Activated CD4-positive, alpha-beta T cell treated with anti-CD3 and anti-CD28 coated beads, Interleukin-2, amount 50 U/mL, for 1 hour (primary cell): ENCODE data around the gene NBL1.

ENCODE experiments used
- DNase-seq: peaks from one replicate; pipeline ENCODE4 v3.0.0-alpha.2; 2020

Gene NBL1

DNA sequence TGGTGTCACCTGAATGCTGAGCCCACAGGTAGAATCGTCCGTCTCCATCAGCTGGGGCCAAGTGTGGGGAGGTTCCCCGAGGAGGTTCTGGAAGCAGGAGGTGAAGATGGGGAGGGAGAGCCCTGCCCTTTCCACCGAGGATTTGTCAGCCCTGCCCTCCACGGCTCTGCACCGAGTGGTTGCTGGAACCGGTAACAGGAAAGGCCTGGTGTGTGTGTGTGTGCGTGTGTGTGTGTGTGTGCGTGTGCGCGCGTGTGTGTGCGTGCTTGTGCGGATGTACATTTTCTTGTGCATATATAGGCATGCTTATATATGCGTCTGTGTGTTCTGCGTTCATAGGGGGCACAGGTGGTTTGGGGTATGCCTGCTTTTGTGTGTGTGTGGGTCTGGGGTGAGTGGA lies 3.5 kb downstream of the NBL1 start:
- DNase-seq: peak; percentile 32

DNA sequence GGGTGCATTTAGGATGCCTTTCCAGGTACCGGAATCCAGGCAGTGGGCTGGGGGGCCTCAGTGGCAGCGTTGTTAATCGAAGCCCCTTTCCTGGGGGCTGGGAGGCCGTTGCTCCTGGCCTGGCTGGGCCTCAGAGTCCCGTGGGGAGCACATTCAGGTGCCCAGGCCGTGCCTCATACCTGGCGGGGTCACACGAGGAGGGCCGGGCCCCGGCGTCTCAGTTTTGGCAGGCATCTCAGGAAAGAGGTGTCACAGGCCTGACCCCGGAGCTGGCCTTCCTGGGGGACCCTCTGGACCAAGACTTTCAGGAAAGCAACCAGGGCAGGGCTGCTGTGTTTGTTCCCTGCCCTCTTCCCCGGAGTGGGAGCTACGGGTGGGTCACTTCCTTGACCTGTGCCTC lies 4.1 kb downstream of the NBL1 start:
- no peak for DNase-seq

DNA sequence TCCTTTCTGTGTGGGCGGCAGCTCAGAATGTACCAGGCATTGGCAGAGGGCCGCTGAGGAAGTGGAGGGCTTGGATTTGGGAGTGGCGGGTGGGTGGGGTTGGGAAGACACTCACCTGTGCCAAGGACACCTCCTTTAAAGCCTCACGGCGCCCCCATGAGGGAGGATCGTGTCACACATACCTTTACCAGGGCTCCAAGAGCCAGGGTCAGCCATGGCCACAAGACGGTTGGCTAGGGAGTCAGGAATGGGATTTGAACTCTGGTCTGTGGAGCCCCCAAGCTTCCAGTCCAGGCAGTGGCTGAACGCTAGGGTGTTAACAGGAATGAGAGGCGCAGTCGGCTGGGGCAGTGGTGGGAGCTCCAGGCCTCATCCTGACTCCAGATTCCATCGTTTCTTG lies 4.6 kb downstream of the NBL1 start:
- no peak for DNase-seq

DNA sequence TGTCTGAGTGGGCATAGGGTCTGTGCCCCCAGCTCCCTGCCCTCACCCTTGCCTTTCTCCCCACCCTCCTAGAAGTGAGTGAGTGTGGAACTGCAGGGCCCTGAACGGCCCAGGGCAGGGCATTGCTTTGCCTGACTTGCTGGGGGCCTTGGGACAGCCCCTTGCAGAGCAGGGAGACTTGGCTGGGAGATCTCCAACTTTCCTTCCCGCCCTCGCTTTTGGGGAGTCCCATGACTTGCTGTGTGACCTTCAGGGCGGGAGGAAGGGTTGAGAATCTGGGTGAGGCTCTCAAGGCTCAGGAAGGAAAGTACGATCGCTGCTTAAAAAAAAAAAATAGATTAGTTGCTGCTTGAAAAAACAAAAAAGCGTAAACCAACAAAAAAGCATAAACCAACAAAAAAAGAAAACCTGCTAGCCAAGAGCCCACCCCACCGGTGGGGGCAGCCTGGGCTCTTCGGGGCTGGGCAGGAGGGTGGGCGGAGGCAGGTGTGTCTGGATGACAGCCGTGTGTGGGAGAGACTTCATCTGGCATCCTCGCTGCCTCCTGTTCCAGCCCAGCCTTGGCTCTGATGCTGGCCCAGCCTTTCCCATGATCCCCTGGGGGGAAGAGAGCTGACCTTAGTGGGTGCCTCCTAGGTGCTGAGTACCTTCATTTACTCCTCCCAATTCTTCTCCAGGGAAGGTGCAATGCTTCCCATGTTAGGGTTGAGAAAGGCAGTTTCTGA lies 6.5 kb downstream of the NBL1 start:
- DNase-seq: no peak

DNA sequence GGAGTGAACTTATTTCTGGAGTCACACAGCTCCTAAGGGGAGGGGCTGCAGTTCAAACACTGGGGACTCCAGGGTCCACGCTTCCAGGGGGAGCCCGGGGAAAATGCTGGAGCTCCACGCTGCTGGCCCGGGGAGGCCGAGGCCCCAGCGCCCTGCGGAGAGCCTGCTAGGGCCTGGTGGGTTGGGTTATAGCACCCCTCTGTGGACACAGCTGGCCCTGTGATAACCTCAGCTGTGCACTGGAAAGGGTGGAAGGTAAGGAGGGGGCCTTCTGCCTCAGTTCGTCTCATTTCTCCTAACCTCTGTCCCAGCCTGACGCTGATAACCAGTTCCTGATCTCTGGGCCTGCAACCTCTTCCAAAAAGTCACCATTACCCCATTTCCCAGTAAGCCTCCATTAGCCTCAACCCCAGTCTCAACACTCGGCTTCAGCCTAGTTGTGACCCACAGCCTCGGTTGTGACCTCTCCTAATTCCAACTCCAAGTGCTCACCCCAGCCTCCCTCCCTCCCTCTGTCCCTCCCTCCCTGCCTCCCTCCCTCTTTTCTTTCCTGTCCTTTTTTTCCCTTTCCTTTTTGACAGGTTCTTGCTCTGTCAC lies 7.1 kb downstream of the NBL1 start:
- peak; percentile 48 for DNase-seq

DNA sequence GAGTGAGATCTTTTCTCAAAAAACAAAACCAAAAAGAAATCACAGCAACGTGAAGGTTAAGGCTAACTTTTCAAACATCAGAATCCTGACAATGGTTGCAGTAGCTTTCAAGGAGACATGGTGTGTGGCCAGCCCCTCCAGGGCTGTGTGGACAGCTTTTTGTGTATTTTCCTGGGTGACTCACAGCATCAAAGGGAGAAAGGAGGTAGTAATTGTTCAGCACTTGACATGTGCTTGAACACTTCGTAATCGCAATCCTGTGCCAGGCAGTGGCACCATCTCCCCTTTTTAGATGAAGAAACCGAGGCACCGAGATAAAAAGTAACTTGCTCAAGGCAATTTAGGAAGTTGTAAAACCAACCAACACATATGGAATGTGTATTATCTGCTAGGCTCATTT lies 10.3 kb downstream of the NBL1 start:
- no peak for DNase-seq

DNA sequence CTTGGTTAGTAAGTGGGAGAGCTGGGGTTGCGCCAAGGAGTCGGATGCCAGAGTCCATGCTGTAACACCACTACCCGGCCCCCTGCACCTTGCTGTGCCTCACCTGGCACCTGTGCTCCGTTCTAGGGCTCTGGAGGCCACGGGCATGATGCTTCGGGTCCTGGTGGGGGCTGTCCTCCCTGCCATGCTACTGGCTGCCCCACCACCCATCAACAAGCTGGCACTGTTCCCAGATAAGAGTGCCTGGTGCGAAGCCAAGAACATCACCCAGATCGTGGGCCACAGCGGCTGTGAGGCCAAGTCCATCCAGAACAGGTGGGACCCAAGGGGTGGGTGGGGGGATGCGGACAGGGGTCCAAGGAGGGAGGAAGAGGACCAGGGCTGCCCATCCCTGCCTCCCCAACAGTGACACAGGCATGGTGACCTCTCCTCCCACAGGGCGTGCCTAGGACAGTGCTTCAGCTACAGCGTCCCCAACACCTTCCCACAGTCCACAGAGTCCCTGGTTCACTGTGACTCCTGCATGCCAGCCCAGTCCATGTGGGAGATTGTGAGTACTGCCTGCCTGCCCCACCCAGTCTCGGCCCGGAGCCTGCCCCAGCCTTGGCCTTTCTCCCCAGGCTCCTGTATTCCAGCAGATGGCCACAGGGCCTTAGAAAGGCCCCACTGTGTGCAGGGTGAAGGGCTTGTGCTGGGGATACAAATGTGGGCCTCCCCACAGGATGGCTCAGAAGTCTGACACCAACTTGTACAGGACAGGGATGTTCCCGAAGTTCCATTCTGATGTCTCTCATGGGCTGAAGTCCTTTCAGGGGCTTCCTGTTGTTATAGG lies 11.0 kb downstream of the NBL1 start:
- no peak for DNase-seq

DNA sequence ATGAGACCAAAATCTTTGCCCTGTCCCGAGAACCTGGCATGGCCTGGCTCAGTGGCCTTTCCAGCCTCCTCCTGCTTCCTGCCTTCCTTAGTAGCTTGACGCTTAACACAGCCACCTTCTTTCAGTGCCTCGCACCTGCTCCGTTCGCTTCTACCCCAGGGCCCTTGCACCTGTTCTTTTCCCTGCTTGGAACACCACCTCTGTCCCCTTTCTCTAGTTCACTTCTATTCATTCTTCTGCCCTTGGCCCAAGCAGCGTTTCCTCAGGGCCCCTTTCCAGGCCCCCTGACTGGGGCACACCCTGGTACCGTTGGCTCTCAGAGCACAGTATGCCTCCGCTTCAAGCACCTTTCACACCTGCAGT lies 11.6 kb downstream of the NBL1 start:
- no peak for DNase-seq

DNA sequence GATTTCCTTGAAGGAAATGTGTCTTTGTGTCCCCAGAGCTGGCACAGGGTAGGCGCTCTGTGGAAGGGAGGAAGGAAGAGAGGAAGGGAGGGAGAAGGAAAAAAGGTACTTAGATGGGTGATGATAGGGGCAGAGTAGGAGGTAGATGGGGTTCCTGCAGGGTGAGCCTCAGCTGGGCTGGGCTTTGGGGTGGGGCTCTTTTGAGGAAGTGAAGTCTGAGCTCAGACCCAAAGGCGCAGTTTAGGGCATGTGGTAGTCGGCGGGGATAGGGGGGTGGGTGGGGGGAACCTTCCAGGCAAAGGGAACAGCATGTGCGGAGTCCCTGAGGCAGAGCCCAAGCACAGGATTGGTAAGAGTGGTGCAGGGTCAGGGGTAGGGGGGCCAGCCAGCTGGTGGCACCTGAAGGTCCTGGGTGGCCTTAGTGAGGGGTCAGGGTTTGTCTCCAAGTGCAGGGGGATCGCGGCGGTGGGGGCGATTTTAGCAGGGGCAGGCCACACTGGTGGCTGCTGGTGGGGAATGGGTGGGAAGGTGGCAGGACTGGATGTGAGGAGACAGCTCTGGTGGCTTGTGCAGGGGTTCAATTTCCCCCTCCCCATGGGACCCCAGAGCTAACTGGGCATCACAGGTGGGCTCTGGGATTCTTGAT lies 12.1 kb downstream of the NBL1 start:
- DNase-seq: no peak

DNA sequence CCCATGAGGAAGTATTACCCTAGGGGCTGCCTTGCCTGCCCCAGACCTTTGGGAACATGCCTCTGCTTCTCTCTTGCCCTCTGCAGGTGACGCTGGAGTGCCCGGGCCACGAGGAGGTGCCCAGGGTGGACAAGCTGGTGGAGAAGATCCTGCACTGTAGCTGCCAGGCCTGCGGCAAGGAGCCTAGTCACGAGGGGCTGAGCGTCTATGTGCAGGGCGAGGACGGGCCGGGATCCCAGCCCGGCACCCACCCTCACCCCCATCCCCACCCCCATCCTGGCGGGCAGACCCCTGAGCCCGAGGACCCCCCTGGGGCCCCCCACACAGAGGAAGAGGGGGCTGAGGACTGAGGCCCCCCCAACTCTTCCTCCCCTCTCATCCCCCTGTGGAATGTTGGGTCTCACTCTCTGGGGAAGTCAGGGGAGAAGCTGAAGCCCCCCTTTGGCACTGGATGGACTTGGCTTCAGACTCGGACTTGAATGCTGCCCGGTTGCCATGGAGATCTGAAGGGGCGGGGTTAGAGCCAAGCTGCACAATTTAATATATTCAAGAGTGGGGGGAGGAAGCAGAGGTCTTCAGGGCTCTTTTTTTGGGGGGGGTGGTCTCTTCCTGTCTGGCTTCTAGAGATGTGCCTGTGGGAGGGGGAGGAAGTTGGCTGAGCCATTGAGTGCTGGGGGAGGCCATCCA lies 12.8 kb downstream of the NBL1 start:
- DNase-seq: no peak

DNA sequence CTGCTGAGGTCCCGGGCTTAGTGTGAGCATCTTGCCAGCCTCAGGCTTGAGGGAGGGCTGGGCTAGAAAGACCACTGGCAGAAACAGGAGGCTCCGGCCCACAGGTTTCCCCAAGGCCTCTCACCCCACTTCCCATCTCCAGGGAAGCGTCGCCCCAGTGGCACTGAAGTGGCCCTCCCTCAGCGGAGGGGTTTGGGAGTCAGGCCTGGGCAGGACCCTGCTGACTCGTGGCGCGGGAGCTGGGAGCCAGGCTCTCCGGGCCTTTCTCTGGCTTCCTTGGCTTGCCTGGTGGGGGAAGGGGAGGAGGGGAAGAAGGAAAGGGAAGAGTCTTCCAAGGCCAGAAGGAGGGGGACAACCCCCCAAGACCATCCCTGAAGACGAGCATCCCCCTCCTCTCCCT lies 13.4 kb downstream of the NBL1 start:
- no peak for DNase-seq

DNA sequence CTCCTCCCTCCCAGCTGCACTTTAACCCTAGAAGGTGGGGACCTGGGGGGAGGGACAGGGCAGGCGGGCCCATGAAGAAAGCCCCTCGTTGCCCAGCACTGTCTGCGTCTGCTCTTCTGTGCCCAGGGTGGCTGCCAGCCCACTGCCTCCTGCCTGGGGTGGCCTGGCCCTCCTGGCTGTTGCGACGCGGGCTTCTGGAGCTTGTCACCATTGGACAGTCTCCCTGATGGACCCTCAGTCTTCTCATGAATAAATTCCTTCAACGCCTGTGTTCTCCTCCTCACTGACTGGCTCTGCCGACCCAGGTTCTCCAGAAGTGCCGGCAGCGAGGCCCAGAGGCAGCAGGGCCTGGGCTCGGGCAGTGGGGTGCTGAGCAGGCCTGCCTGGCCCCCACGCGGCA lies 14.1 kb downstream of the NBL1 start:
- no peak for DNase-seq

DNA sequence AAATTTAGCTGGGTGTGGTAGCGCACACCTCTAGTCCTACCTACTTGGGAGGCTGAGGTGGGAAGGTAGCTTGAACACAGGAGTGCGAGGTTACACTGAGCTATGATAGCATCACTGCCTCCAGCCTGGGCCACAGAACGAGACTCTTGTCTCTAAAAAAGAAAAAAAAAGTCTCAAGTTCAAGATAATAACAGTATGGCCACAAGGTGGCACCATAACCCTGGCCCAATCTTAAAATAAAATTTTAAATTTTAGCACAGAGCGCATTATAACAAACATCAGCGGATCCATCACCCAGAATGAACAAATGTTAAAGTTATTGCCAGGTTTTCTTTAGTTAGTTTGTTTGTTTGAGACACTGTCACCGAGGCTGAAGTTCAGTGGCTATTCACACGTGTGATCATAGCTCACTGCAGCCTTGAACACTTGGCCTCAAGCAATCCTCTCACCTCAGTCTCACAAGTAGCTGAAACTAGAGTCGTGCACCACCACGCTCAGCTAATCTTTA lies 17.7 kb downstream of the NBL1 start:
- DNase-seq: peak; percentile 51

DNA sequence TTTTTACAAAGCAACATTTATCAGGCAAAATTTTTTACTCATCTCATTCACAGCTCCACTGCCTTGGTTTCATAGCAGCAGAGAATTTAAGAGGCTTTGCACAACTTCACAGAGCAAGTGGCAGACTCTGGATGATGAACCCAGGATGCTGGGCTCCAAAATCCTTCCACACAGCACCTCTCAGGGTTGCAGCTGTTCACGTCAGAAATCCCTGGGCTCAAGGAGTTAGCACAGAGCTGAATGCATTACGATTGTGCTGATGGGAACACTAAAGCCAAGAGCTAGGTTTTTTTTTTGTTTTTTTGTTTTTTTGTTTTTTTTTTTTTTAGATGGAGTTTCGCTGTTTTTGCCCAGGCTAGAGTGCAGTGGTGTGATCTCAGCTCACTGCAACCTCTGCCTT lies 18.2 kb downstream of the NBL1 start:
- DNase-seq: no peak

DNA sequence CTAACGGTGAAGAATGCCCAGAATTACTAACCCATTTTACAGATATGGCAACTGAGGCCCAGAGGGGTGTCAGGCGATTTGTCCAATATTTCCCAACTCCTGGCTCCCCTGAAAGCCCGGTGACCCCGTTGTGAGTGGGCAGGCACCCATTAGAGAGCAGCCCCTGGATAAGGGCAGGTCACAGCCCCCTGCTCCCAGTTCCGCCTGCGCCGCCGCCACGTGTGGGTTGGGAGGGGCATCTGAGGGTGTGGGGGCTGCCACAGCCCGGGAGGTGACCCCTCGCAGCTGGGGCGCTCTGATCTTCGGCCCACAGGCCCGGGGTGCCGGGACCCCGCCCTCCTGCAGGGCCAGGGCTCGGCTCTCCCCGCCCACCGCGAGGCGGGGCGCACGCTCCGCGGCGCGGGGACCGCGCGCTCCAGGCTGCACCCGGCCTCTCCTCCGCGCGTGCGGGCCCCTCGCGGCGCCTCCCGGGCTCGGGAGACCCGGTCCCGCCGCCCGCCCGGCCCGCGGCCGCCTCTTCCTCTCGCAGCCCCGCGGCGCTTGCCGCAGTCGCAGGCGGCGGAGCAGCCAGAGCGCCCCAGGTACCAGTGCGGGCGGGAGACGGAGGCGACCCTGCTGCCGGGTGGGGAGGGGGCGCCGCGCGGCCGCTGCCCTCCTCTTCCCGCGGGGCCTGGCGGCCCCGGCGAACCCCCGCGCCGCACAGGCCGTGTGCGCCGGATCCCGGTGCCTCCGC lies 20.5 kb downstream of the NBL1 start, which contains the start of gene HTR6:
Gene HTR6 (plus strand): TSS at position 423 of the 733 bp plus-strand sequence. CDS start 879 bp downstream, outside the sequence.
- DNase-seq: peak; percentile 49

DNA sequence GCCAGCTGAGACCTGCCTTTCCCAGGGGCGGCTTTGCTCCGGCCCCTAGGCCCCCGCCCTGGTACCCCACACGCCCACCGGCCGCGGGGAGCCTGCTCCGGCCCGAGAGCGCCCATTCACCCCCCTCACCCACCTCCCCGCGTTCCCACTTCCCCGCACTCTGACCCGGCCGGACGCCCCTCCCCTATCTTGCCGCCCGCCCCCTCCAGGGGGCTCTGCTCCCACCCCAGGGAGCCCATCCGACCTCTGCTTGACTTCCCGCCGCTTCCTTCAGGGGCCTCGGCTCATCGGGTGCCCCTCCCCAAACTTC lies 21.0 kb downstream of the NBL1 start:
- no peak for DNase-seq

DNA sequence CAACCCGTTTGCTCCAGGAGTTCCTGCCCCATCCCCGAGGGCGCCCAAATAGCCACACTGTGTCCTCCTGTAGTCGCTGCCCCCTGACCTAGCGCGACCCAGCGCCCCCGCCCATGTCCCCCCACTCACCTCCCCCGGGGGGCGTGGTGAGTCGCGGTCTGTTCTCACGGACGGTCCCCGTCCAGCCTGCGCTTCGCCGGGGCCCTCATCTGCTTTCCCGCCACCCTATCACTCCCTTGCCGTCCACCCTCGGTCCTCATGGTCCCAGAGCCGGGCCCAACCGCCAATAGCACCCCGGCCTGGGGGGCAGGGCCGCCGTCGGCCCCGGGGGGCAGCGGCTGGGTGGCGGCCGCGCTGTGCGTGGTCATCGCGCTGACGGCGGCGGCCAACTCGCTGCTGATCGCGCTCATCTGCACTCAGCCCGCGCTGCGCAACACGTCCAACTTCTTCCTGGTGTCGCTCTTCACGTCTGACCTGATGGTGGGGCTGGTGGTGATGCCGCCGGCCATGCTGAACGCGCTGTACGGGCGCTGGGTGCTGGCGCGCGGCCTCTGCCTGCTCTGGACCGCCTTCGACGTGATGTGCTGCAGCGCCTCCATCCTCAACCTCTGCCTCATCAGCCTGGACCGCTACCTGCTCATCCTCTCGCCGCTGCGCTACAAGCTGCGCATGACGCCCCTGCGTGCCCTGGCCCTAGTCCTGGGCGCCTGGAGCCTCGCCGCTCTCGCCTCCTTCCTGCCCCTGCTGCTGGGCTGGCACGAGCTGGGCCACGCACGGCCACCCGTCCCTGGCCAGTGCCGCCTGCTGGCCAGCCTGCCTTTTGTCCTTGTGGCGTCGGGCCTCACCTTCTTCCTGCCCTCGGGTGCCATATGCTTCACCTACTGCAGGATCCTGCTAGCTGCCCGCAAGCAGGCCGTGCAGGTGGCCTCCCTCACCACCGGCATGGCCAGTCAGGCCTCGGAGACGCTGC lies 21.7 kb downstream of the NBL1 start:
- DNase-seq: no peak

DNA sequence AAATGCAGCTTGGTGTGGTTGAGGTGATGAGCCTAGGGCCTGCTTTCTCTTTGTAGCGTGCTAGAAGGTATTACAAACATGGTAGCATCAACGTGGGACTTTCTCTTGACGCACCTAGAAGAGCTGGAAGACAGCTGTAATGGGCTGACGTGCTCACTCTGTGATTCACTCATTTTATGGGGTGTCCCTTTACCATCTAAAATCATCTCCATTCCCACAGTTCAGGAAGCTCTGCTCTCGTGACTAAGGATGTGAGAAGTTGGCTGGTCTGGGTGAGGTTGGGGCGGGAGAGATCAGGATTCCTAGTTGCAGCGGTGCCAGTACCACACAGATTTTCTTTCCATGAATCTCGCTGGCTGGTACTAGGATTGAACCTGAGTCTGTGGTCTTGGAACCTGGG lies 24.8 kb downstream of the NBL1 start:
- no peak for DNase-seq

DNA sequence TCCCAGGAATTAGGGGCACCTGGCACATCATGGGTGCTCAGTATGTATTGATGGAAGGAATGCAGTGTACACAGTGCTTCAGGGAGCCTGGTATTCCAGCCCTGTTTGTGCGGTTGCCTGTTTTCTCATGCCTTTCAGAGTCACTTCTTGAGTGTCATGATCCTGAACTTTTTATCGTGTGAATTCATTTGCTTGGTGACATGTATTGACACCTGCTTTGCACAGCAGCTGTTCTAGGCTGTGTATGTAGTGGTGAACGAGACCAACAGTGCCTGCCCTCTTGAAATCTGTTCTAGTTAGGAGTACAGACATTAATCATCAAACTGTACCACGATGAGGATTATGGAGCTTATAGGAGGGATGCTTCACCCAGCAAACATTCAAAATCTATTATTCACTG lies 26.7 kb downstream of the NBL1 start:
- DNase-seq: no peak

DNA sequence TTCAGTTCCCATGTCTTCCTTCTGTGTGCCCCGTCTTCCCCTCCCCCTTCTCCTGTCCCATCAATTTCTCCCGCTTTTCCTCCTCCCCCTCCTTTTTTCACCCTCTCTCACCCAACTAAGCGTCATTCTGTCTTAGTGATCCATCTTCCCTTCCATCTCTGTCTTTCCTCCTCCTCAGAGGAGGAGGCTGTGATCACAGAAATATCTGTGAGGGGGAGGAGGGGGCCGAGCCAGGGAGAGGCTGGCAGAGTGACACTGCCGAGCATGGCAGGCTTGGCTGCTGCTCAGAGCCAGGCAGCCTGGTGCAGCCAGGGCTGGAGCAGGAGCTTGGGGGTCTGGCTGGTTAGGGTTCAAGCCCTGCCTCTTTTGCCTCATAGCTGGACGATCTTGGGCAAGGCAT lies 28.1 kb downstream of the NBL1 start:
- DNase-seq: no peak

DNA sequence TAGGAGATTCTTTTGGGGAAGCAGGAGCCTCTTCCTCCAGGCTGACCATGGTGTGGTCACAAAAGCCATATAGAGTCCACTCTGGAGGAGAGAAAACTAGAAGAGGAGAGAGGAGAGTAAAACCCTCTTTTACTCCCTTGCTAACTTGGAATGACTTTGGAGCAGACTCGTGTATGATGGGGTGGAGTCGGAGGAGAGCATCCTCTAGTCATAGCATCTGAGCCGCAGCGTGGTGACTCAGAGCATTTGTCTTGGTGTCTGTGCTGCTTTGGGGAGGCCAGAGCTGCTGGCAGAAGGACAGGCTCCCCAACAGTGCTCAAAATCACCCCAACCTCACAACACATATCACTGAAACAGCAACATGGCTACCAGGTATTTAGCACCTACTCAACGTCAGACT lies 31.7 kb downstream of the NBL1 start:
- DNase-seq: no peak
